ENCODE results near the gene CLCN6.

CLCN6 gene

DNA sequence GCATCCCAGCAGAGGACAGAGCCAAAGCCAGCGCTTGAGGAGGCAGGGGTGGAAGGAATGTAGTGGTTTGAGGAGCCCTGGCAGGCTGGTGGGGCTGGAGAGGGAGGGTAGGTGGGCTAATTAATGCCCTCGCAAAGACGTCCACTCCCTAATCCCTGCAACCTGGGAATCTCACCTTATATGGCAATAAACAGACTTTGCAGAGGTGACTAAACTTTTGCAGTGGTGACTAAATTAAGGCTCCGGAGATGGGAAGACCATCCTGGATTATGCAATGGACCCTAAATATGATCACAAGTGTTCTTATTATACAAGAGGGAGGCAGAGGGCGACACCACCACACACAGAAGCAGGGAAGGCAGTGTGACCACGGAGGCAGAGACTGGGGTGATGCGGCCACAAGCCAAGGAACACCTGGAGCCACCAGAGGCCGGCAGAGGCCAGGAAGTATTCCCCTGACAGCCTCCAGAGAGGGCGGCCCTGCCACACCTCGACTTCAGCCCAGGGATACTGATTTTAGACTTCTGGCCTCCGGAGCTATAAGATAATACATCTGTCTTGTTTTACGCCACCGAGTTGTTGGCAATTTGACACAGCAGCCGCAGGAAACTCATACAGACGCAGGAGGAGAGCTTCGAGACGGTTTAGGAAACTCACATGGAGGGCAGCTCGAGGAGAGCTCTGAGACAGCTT is 75.9 kb downstream of the CLCN6 start:
- DNase-seq, result no peak

- no peak for DNase-seq
Observed at GRCh38 chr1:11882814-11883538, 77.0 kb downstream of the CLCN6 start.

GRCh38 chr1:11885916-11886315 is 79.9 kb downstream of the CLCN6 start:
- no peak for DNase-seq

DNA sequence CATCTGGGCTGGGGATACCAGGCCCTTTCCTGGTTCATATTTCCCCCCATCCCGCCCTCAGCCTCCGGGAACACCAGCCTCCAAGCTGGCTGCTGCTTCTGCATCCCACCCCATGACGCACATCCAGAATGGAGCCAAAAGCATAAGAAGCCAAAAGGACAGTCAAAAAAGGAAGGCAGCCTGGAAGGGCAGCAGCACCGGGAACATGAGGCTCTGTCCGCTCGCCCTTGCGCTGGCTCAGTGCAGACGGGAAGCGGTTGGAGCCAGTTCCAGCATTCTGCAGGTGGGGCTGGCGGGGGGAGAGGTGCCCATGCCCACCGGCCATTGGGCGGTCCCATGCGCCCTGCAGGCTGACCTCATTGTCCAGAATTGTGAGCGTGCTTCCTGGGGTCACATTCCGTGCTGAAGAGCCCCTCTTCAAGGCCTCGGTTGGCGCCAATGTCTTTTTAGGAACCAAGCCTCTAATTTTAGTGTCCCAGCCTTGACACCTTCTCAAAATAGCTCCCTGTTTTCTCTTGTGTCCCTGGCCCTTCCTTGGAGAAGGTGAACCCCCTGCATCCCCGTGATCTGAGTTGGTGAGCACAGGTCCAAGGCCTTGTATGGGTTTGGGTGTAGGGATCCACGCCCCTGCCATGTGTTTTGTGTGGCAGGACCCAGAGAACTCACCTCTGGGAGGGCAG is 81.1 kb downstream of the CLCN6 start:
- DNase-seq, result no peak

DNA sequence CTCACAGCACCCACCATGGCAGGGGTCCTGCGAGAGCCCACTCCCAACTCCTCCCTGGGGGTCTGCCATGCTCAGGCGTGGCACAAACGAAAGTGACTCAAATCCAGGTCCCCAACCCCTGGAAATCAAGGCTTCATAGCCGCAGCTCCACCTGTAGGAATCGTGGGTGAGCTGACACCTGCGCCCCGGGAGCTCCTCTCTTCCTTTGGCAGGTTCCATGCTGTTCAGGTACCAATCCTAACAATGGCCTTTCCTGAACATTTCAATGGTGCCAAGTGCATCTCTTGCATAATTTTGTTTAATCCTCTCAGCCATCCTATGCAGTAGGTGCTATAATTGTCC is 81.6 kb downstream of the CLCN6 start:
- DNase-seq, result no peak

DNA sequence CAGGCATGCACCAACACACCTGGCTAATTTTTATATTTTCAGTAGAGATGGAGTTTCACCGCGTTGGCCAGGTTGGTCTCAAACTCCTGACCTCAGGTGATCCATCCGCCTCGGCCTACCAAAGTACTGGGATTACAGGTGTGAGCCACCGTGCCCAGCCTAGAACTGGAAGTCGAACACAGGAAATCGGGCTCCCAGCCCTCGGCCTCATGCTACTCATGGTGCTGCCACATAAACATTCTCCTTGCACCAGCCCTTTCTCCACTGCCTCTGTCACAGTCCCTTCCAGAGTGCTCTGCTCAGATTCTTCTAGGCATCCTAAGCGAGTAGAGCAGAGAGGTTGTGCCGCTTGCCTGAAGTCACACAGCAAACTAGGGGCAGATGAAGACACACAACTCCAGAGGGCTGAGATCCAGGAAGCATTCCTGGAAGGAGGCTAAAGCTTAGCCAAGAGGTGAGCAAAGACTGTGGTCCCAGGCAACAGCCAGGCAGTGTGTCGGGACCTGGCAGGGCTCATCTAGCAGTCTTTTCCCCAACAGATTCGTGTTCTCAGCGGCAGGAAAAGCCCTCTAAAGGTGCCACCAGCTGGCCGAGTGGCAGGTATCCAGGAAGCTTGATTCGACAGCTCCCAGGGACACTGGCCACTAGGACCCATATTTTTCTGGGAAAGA is 82.3 kb downstream of the CLCN6 start:
- DNase-seq, result no peak

DNA sequence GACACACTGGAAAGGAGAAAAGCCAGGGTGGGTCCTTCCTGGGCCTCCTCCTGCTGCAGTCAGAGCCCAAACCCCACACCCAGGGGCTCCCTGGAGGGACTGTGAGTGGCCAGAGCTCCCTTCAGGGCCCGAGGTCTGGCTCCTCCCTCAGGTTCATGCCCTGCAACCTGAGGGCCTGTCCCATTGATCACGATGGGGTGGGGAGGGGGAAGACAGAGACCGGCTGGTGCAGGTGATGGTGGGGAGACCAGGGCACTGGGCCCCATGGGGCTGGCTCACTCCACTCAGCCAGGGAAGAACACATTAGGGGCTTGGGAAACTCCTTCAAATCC is 82.9 kb downstream of the CLCN6 start:
- DNase-seq, result no peak

GRCh38 chr1:11891433-11892186 is 85.6 kb downstream of the CLCN6 start:
- no peak for DNase-seq

Data from activated naive CD4-positive, alpha-beta T cell treated with anti-CD3 and anti-CD28 coated beads, Interleukin-2, amount 50 U/mL, for 16 hours (primary cell).